Measurements from ENCODE around the gene CFAP52. TPM values are rescaled to one million over a fixed set of nuclear protein-coding genes. Genes with fewer than 3 reads are reported as not detected.

The CFAP52 gene
- total and polyA plus RNA-seq, 2 of the 13 experiments (the other 11 are each of a cell fraction or from before 2014, with no cell fraction given), result not detected

DNA sequence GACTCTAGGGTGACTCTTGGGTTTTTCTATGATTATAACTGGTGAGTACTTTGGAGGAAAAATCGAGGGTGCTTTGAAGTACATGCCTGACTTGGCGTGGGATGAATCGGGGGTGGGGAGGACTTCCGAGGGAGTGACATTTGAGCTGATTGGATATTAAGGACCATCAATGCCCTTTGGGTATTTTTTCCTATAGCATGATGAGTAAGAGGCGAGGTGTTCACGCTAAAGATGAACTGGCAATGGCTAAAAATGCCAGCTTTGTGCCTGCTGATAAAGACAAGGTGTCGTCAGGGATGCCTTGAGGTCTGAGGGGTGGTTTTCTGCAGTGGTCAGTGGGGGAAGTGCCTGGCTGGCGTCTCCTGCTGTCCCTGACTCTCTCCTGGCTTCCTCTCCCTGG lies 94.2 kb downstream of the CFAP52 start:
- POLR2A ChIA-PET, result no interaction called here
- intact Hi-C loops (cut with micrococcal nuclease; ENCODE audit: unreplicated experiment), result no loop called here

More for the DNA sequence above, 94.2 kb downstream of the CFAP52 start:
- Histone ChIP-seq H4K20me1 (ENCODE audit: insufficient read depth, low read length) (no peaks in the 10 kb centered on the region), H3K79me2 (ENCODE audit: insufficient read depth, low read length) (no peaks in the 10 kb centered on the region), H3K4me2 (ENCODE audit: low read depth, low read length) (no peak overlapping the region), H3K9ac (ENCODE audit: insufficient read depth, low read depth, low read length) (no peak overlapping the region), H3K27me3 (ENCODE audit: control insufficient read depth in 1 of 2, insufficient read depth in 2 of 2, low read length in 2 of 2) (no peaks in the 10 kb centered on the region; a peak in 1 of 5 replicates), H3K36me3 (replicated peaks in 1 of 2; ENCODE audit: control insufficient read depth in 1 of 2, insufficient read depth in 2 of 2, low read length in 2 of 2) (no peaks in the 10 kb centered on the region), H3K4me3 (replicated peaks in 1 of 3; ENCODE audit: insufficient read depth in 1 of 3, low read depth in 2 of 3, low read length in 3 of 3) (no peak overlapping the region), H3K4me1 (ENCODE audit: insufficient read depth, low read length) (no peaks in the 10 kb centered on the region), H3K9me3 (ENCODE audit: low read length) (no peaks in the 10 kb centered on the region), H3K27ac (ENCODE audit: extremely low read length, insufficient read depth, low read length) (no peak overlapping the region), H2AFZ (ENCODE audit: low read length) (no peak overlapping the region)
- CTCF ChIA-PET (ENCODE audit: low intra/inter-chr PET ratio, low total read pairs), result no interaction called here
- 34% methylated on average over 8 of the region's 8 CpGs for WGBS (ENCODE audit: low lambda C conversion rate)
- FAIRE-seq (no peak), DNase-seq (ENCODE audit: low spot score) (no peak), ATAC-seq (no peak)
- in situ Hi-C loops (cut with HindIII; ENCODE audit: extremely low pct_ligation_motif_present, low pct_unique_long_range_greater_than_20kb), result no loop called here
- BruUV-seq (replicated peaks), result no TSS peak
- TF ChIP-seq ZNF512 (CRISPR knock-in tag; IDR thresholded peaks at IDR 0.05) (no peak), ZKSCAN1 (IDR thresholded peaks at IDR 0.05; ENCODE audit: low read length) (no peak), ZNF446 (CRISPR knock-in tag; IDR thresholded peaks at IDR 0.05) (no peak), HNRNPL (IDR thresholded peaks at IDR 0.05; ENCODE audit: low read depth, low read length) (no peak), PLSCR1 (CRISPR knock-in tag; IDR thresholded peaks at IDR 0.05; ENCODE audit: borderline replicate concordance) (no peak), KDM6A (CRISPR knock-in tag; IDR thresholded peaks at IDR 0.05; ENCODE audit: low read depth) (no peak), ZFP62 (CRISPR knock-in tag; IDR thresholded peaks at IDR 0.05) (no peak), TAF15 (IDR thresholded peaks at IDR 0.05; ENCODE audit: low read depth, low read length, poor library complexity, severe bottlenecking) (no peak), ZFP41 (CRISPR knock-in tag; IDR thresholded peaks at IDR 0.05; ENCODE audit: borderline replicate concordance) (no peak), ZSCAN5A (CRISPR knock-in tag; IDR thresholded peaks at IDR 0.05; ENCODE audit: borderline replicate concordance) (no peak), MTA1 (CRISPR knock-in tag; IDR thresholded peaks at IDR 0.05; ENCODE audit: borderline replicate concordance) (no peak), HNRNPK (IDR thresholded peaks at IDR 0.05; ENCODE audit: low read depth, low read length, poor library complexity, severe bottlenecking) (no peak)
